SIG-M5 (cell line): ENCODE results near the gene TRIM65.
A peak's percentile ranks its signal among the peaks of the same experiment; 100 is the strongest.

ENCODE experiments used
- DNase-seq: peaks from one replicate; lab custom pipeline; 2025; lab: John Stamatoyannopoulos, UW

TRIM65 gene, protein sequence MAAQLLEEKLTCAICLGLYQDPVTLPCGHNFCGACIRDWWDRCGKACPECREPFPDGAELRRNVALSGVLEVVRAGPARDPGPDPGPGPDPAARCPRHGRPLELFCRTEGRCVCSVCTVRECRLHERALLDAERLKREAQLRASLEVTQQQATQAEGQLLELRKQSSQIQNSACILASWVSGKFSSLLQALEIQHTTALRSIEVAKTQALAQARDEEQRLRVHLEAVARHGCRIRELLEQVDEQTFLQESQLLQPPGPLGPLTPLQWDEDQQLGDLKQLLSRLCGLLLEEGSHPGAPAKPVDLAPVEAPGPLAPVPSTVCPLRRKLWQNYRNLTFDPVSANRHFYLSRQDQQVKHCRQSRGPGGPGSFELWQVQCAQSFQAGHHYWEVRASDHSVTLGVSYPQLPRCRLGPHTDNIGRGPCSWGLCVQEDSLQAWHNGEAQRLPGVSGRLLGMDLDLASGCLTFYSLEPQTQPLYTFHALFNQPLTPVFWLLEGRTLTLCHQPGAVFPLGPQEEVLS

DNA sequence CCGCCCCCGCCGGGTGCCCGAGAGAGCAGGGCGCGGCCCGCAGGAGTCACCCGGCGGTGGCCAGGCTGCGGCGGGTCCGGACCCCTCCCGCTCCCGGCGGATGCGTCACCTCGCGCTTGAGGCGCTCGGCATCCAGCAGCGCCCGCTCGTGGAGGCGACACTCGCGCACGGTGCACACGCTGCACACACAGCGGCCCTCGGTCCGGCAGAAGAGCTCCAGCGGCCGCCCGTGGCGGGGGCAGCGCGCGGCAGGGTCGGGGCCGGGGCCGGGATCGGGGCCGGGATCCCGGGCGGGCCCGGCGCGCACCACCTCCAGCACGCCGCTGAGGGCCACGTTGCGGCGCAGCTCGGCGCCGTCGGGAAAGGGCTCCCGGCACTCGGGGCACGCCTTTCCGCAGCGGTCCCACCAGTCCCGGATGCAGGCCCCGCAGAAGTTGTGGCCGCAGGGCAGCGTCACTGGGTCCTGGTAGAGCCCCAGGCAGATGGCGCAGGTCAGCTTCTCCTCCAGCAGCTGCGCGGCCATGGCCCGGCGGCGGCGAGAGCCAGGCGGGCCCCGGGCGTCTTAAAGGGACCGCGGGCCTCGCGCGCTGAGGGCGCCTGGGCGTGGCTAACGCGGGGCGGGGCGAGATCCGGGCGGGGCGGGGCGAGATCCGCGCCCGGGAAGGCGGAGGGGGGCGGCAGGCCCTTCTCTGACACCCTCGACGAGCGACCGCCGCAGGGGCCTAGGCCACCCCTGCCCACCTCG, at the start of gene TRIM65:
TRIM65 (minus strand) TSS at position 537 of the 745 bp plus-strand sequence; CDS start at position 523, 14 bp downstream.
- no peak for DNase-seq

DNA sequence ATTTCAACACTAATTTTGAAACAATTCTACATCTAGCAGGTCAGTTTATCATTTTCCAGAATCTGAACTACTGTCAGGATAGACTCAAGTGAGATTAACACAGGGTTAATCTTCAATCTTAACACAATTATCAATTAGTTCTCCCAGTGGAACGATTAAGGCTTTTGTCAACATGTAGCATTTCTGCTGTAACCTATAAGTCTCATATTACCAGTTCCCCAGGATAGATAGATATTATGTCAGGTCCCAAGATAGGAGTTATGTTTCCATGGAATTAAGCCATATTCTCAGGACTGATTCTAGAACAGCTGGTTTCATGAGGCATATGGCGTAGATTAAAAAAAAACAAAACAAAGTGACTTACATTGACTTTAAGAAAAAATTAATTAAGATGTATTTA, 48.5 kb upstream of the TRIM65 start:
- DNase-seq, result no peak

DNA sequence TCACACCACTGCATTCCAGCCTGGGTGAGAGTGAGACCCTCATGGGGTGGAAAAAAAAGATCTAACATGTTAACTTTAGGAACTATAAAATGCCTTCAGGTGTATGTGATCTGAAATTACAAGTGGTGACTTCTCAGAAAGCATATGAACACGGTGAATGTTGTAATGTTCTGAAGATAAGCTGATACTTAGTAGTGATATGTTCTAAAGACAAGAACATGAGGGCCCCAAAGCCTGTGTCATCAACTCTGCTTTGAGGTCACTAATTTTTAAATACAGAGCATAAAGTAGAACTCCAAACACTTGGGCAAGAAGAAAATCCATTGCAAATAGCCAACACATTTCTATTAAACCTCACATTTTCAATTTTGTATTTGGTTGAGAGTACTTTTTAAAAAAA, 46.7 kb upstream of the TRIM65 start:
- no peak for DNase-seq

DNA sequence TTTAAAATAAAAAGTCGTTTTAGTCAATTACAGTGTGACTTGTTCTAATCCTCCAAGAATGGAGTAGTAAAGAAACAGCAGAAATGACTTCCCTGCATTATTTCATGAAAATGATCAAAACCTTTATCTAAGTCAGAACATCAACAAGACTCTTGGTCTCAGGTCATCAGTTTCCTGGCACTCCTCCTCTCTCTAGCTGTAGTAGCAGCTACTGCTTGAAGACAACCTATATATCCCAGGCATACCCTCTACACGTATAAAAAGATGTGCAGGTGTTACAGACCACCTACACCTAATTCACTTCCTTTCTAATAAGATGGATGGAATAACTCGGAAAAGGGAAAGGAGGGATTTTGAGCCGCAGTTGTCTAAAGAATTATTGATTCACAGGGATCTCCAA, 45.7 kb upstream of the TRIM65 start:
- DNase-seq, result no peak

DNA sequence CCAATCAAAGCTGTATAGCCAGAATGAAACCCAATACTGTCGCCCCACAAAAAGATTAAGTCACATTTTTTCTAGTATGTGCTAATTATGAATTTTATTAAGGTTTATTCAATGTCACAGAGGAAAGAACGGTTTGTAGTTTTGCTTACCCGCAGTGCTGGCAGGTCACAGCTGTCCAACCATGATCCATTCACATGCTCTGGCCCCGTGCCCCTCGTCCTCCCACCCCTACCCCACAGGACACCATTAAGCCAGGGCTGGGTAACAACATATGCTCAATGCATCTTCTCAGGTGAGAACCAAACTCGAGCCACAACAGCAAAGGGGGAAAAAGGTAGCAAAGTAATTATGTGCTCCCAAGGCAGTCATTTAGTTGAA, 44.7 kb upstream of the TRIM65 start:
- DNase-seq, result no peak

DNA sequence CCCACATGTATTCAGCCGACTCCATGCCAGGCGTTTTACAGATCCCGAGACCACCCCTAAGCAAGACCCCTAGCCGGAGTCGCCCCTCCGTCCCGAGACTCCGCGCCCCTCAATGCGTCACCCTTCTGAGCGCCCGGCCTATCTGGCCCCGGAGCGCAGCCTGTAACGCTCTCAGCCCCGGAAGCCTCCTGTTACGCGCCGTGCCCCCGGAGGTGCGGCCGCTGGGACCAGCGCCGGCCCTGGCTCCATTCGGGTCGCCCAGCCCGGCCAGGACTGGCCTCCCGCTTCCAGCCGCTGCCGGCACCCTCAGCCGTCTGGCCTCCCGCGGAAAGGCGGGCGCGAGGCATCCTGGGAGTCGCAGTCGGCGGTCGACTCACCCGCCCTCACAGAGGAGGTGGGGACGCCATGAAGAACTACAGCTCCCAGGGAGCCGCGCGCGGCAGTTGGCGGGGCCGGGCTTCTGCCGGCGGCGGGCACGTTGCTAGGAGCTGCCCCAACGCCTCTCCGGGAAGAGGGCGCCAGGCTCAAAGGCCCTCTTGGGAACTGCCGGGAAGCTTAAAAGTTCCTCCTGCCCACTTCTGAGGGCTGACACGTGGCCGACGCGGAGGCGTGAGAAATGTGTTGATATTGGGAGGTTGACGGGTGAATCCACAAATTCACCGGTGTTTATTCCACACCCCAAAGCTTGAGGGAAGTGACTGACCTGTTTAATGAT, 44.1 kb upstream of the TRIM65 start, which contains the start of gene FBF1:
FBF1 (minus strand) TSS at position 316 of the 715 bp plus-strand sequence. CDS start 2,893 bp downstream, outside the sequence.
- DNase-seq, result peak; percentile 41

DNA sequence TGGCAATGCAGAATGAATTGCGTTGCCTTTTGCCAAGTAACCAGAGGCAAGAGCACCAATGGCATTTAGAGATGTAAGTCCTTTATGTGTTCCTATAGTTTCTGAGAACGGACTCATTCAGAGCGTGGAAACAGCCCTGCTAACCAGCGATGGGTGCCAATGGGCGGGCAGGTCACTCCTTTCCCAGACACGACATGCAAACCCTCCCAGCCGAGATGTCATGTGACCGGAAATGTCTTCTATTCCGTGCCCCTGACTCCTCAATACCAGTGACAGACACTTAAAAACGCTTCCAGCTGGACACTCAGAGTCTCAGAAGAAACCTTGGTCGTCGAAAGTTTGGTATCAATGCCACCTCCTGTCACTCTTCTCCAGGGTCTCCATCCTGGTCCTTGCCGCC, 40.9 kb upstream of the TRIM65 start:
- DNase-seq, result no peak

DNA sequence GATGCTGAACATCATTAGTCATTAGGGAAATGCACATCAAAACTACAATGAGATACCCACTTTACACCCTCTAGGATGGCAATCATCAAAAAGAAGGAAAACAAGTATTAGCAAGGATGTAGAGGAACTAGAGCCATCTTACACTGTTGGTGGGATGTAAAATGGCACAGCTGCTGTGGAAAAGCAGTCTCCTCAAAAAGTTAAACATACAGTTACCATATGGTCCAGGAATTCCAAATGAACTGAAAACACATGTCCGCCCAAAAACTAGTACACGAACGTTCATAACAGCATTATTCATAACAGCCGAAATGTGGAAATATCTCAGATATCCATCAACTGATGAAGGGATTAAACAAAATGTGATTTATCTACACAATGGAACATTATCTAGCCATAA, 37.1 kb upstream of the TRIM65 start:
- no peak for DNase-seq

DNA sequence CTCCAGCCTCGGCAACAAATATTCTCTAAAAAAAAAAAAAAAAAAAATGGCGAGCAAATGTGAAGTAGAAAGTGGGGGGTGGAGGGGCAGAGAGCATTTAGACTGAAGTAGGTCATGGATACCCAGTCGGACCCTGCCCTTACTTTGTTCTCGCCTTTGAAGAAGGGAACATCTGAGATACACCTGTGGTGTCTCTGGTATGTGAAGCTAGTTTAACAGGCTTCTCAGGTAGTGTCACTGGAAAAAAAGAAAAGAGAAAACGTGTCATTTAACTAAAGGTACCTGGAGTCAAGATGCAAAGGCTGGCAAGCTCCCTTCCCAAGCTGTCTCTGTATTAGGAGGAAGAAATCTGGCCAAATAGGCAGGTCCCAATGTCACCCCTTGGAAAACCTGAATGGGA, 36.1 kb upstream of the TRIM65 start:
- no peak for DNase-seq

DNA sequence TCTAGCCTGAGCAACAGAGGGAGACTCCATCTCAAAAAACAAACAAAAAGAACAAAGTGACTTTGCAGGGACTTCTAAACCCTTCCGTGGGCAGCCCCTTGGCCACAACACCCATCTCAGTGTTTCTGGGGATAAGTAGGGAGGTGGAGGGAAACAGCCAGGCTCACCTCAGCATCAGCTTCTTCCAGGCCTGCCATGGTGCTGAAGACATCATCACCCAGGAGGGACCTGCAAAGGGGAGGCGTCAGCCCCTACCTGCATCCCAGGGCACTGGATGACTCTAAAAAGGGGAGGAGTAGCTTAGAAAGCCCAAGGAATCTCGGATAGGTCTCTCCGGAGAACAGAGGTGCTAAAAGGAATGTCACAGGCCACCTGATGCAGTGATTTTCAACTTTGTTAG, 34.3 kb upstream of the TRIM65 start:
- no peak for DNase-seq

DNA sequence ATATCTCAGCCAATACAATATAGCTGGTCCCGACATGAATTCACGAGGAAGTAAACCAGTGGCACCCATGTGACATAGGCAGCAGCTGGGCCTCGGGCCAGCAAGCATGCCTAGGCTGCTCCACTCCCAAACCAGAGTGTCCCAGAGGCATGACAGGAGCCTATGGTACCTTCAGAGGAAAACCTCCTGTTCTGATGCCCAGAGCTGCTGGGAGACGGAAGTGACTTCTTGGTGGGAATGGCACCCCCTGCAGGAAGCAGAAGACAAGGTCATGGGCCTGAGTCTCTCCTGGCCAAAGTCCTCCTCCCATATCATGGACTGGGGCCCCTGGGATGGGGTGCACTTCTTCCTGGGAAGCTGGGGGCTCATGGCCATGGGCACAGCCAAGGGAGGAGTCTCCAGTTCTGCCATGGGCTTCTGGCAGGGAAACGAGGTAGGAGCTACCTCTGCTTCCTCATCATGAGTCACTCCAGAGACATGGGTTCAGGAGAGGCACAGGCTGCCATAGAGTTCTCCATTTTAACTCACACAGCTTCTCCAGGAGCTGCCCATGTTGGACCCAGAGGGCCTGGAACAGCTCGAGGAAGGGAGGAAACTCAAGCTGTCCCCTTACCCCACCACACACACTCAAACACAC, 30.7 kb upstream of the TRIM65 start:
- DNase-seq, result no peak

DNA sequence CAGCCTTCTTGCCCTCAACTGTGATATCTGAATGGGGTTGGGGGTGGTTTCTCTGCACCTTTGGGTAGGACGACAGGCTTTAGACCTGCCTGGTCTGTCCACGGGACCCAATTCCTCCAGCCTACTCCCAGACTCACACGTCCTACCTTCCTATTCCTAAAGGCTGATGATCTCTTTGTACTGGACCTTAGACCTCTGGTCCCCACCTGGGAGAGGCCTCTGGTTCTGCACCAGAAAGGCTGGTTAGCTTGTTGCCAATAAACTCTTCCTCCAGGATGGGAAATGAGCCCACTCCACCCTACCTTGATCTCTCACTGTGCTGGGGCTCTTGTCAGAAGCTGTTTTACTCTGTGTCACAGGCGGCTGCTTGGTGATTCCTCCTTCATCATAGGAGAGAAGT, 29.7 kb upstream of the TRIM65 start:
- DNase-seq, result no peak

DNA sequence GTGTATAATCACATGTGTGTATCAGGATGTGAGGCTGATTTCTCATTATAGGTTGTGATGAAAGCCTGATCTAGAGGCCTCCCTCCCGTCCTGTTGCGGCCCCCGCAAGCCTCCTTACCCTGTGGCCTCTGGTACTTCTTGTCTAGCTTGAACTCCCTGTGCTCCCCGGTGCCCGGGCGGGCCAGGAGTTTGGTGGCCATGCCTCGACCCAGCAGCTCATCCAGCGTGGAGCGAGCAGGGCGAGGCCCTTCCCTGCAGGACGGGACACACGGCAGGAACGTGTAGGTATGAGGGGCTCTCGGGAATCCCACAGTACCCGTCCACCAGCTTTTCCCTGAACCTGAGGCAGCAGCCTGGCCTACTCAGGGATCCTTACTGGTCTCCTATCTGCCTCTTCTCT, 29.2 kb upstream of the TRIM65 start:
- DNase-seq, result no peak

DNA sequence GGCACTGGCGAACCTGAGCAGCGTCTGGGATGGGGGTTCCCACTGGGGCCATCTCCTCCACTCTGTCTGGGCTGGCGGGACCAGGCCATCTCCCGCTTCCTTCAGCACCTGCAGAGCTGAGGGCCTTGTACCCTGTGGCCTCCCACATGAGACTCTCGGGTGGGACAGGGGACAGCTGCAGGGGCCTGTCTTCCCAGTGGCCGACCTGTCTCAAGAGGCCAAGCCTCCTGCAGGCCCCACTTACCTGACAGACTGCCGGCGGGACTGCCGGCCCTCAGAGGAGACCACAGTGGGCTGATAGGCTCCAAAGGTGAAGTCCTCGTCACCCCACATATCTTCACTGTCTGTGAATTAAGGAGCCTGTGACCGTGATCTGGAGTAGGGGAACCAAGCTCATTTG, 28.4 kb upstream of the TRIM65 start:
- DNase-seq, result no peak

DNA sequence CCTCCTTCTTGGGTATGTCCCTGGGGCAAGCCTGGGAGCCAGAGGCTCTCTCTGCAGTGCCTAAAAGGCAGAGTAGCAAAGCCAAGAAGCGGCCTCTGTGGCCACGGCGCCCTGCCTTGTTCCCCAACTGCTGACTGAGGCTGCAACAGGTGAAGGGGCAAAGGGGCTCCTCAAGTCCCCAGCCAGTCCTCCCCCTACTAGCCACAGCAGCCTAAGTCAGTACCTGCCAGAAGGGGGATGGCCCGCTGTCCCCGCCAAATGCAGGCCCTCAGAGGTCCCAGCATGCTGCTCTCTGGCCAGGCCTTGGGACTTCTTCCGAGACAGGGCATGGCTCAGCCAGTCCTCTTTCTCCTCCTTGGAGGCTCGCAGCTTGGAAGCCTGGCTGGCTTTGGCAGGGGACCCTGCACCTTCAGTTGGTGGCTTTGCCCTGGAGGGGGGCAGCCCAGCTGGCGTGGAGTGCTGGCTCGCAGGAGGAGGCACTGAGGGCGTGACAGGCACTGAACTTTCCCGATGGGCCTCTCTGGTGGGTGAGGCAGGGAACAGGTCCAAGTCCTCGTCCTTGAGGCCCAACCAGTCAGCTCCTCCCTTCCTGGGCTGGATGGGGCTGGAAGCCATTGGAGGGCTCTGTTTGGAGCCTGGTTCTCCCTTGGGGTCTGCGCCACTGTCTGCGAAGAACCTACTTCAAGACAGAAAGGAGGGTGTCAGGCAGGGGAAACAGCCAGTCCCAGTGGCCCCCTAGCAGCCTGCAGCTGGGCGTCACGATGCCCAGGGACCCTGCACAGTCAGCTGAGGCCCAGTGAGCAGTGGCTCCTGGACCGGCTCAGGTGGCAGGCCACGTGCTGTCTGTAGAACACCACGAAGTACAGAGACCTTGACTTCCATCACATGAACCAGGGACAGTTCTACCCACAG, 26.5 kb upstream of the TRIM65 start:
- DNase-seq, result no peak

DNA sequence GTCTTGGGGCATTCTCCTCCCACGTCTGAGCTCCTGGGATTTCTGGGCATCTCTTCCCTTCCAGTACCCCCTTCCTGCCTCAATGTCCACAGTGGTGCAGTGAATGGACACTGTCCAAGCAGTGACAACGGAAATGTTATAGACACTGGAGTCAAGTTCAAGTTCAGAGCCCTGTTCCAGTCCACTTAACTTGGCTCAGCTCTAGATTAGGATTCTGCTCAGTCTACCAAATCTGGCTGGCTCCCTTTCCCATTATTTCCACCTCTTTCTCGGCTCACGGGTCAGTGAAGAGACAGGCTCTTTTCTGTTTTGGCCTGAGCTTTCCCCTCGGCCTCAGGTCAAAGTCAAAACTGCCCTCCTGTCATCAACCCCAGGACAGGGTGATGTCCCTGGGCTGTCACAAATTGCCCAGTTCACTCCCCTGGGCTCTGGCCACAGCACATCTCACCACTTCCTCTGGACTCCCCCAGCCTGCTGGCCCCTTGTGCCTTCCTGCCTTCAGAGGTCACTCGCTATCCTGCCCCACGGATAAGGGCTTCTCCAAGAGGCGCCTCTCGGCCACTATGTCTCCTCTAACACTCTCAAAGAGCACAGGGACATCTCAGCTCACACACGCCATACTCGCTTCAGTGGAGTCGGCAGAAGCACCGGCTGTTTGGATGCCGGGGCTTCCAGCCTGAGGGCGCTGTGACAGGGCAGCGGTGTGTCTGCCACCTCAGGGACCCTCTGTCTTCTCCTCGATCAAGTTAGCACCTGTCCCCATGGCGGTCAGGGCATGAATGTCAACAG, 25.6 kb upstream of the TRIM65 start:
- no peak for DNase-seq

DNA sequence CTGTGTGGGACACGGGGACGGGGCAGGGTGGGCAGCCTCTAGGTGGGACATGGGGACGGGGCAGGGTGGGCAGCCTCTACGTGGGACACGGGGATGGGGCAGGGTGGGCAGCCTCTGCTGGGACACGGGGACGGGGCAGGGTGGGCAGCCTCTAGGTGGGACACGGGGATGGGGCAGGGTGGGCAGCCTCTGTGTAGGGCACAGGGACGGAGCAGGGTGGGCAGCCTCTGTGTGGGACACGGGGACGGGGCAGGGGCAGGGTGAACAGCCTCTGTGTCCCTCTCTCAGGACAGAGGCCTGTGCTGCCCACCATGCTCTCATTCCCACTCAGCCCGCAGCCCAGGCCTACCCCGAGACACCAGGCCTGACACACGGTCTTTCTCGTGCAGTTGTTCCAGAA, 24.8 kb upstream of the TRIM65 start:
- no peak for DNase-seq

DNA sequence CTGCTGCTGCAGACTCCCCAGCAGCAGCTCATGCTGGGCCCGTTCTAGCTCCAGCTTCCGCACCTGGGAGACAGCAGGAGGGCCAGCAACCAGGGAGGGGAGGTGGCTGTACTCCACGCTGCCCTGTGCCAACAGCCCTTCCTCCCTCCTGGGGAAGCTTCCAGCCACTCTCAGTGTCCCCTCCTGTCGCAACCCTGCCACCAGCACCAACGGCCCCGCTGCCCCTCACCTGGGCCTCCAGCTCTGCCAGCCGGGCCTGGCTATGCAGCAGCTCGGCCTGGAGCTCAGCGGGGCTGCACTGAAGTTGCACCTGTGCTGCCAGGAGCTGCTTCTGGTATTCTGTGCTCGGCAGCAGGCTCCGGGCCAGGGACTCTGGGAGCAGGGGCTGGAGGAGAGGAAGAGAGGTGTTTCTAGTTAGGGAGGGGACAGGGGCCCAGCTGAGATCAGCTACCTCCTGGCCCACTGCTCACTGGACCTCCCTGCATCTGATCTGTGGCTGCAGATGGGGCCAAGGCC, 23.4 kb upstream of the TRIM65 start:
- no peak for DNase-seq

DNA sequence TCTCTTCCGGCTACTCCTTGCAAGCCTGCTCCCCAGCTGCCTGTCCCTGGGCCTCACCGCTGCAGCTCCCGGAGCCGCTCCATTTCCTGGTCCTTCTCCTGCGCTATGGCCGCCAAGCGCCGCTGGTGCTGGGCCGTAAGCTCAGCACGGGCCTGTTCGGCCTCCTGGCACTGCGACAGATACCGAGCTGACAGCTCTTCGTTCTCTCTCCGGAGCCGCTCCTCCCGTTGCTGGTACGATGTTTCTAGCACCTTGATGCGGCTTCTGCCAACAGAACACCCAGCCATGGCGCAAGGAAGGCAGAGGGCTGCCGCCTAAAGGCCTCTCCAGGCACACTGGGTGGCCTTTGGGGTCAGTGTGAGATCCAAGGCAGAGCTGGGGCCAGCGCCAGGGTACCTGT, 22.9 kb upstream of the TRIM65 start:
- no peak for DNase-seq

DNA sequence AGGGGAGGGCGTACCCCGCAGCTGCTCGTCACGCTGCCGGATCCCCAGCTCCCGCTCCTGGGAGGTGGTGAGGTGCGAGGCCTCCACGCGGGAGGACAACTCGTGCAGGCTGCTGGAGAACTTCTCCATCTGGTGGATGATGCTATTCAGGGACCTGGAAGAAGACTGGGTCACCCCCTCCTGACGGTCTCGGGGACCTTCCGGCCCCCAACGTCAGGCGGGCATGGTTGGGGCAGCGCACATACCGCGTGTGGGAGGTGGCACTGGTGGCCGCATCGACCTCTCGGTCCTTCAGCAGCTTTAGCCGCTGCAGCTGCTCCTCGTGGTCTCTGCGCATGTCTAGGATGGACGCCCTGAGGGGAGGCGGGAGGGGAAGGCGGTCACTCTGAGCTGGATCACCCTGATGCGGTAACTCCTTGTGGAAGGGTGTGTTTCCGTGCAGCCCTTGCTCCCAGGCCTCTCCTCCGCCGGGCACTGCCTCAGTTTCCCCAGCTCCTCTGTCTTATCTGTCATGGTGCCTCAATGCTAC, 21.2 kb upstream of the TRIM65 start:
- no peak for DNase-seq
